Stimulated activated CD8-positive, alpha-beta memory T cell treated with anti-CD3 and anti-CD28 coated beads, Interleukin-15, amount 100 ng/mL, for 1 hour (primary cell): ENCODE results near the gene MAST2.
"Not testable (repeated sequence)": the region's sequence is repeated elsewhere in the genome, so short reads cannot be mapped to it uniquely, and the experiment has no call there.

Experiments used
- DNase-seq: peaks from one replicate; pipeline ENCODE4 v3.0.0-alpha.2; 2020; ENCODE audit warnings: low read depth

Gene MAST2

GRCh38 chr1:45894331-45894730 is 90.9 kb downstream of the MAST2 start:
- DNase-seq = no peak

- no peak for DNase-seq
Observed at GRCh38 chr1:45894921-45895320, 91.5 kb downstream of the MAST2 start.

- no peak for DNase-seq
Observed at GRCh38 chr1:45895406-45895805, 92.0 kb downstream of the MAST2 start.

GRCh38 chr1:45906883-45907282 is 103.5 kb downstream of the MAST2 start:
- DNase-seq = no peak

- DNase-seq = no peak
Observed at GRCh38 chr1:45908611-45909140, 105.3 kb downstream of the MAST2 start.

- DNase-seq = no peak
Observed at GRCh38 chr1:45911634-45912033, 108.2 kb downstream of the MAST2 start.

- no peak for DNase-seq
Observed at GRCh38 chr1:45913183-45913683, 109.8 kb downstream of the MAST2 start.

- DNase-seq = no peak
Observed at GRCh38 chr1:45913731-45914501, 110.5 kb downstream of the MAST2 start.

- DNase-seq = no peak
Observed at GRCh38 chr1:45914836-45915235, 111.4 kb downstream of the MAST2 start.

GRCh38 chr1:45922374-45922773 is 119.0 kb downstream of the MAST2 start:
- DNase-seq = no peak

GRCh38 chr1:45922813-45923212 is 119.4 kb downstream of the MAST2 start:
- no peak for DNase-seq

- DNase-seq = no peak
Observed at GRCh38 chr1:45923343-45923742, 119.9 kb downstream of the MAST2 start.

GRCh38 chr1:45924736-45925135 is 121.3 kb downstream of the MAST2 start:
- no peak for DNase-seq

GRCh38 chr1:45925728-45926287 is 122.4 kb downstream of the MAST2 start:
- no peak for DNase-seq

GRCh38 chr1:45926330-45926729 is 122.9 kb downstream of the MAST2 start:
- DNase-seq = no peak

- DNase-seq = not testable (repeated sequence)
Observed at GRCh38 chr1:45927231-45927915, 124.0 kb downstream of the MAST2 start.

GRCh38 chr1:45928486-45929205 is 125.2 kb downstream of the MAST2 start:
- DNase-seq = no peak

GRCh38 chr1:45929257-45929687 is 125.9 kb downstream of the MAST2 start:
- DNase-seq = no peak

- DNase-seq = no peak
Observed at GRCh38 chr1:45930258-45931150, 127.1 kb downstream of the MAST2 start.

GRCh38 chr1:45932205-45932604 is 128.8 kb downstream of the MAST2 start:
- not testable (repeated sequence) for DNase-seq

- DNase-seq = no peak
Observed at GRCh38 chr1:45934947-45935346, 131.5 kb downstream of the MAST2 start.
